MM.1S (cell line): ENCODE measurements around the gene NINL.

Experiments
- EZH2 ChIP-seq: fragments of 300-600 bp; sonication (generic); optimal IDR thresholded peaks from 2 replicates; pipeline ENCODE3; 2017; ENCODE audit warnings: low read depth, mild to moderate bottlenecking, antibody characterized with exemption, low read length, mixed read lengths
- TF ChIP-seq, protein P1 (sequence below): fragments of 300-600 bp; sonication (generic); IDR thresholded peaks from 2 replicates; pipeline ENCODE4 v1.5.1; 2016; ENCODE audit warnings: antibody characterized with exemption, low read length, mixed read lengths

GRCh38 chr20:25460566-25461280 lies 124.6 kb downstream of the NINL start:
- no peak for TF ChIP-seq EZH2
- TF ChIP-seq, protein P1, sequence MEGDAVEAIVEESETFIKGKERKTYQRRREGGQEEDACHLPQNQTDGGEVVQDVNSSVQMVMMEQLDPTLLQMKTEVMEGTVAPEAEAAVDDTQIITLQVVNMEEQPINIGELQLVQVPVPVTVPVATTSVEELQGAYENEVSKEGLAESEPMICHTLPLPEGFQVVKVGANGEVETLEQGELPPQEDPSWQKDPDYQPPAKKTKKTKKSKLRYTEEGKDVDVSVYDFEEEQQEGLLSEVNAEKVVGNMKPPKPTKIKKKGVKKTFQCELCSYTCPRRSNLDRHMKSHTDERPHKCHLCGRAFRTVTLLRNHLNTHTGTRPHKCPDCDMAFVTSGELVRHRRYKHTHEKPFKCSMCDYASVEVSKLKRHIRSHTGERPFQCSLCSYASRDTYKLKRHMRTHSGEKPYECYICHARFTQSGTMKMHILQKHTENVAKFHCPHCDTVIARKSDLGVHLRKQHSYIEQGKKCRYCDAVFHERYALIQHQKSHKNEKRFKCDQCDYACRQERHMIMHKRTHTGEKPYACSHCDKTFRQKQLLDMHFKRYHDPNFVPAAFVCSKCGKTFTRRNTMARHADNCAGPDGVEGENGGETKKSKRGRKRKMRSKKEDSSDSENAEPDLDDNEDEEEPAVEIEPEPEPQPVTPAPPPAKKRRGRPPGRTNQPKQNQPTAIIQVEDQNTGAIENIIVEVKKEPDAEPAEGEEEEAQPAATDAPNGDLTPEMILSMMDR: no peak
